Epithelial cell of proximal tubule (primary cell): ENCODE results near the gene YES1. TPM values are rescaled to one million over a fixed set of nuclear protein-coding genes. Genes with fewer than 3 reads are reported as not detected.
"Not testable (repeated sequence)": the region's sequence is repeated elsewhere in the genome, so short reads cannot be mapped to it uniquely, and the experiment has no call there.

Experiments
- DNase-seq: peaks from one replicate; pipeline ENCODE4 v3.0.0-alpha.2; 2011; ENCODE audit warnings: low read depth
- H3K4me3 ChIP-seq: 2 replicates; pipeline ENCODE4 v1.5.1; 2011; ENCODE audit warnings: low read depth, mild to moderate bottlenecking, low read length
- CTCF ChIP-seq: conservative IDR thresholded peaks from 2 replicates; pipeline ENCODE4 v1.5.1; 2012; ENCODE audit warnings: low read depth, mild to moderate bottlenecking, low read length
- total RNA-seq: library from RNA; depleted of rRNA; stranded (reverse); fragments of >200 nt; gene quantifications from 2 replicates; pipeline ENCODE4 v1.2.3, GENCODE V29; 2015

Gene YES1
- total RNA-seq, 1 donor from 2014 or later = 109 TPM

- no peak overlapping the region for H3K4me3 ChIP-seq
- TF ChIP-seq CTCF = no peak
- DNase-seq = no peak
These were observed 3.5 kb downstream of the YES1 start for GRCh38 chr18:808502-808901.

DNA sequence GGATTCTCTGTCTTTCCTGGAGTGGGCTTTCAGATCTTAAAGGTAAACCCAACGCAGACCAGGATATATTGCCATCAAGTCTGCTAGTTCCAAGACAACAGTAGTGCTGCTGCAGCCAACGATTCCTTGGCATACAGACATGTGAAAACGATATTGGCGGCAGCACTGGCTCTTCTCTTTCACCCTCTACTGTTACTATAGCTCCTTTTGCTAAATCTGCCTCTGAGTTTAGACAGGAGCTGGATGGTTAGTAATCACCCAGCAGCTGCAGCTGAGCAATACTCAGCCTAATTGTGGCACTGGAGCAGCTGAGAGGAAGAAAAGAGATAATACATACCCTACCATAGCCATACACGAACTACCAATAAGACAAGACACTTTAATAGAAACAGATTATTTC, 4.0 kb downstream of the YES1 start:
- no peak for DNase-seq
- H3K4me3 ChIP-seq = no peak overlapping the region
- no peak for TF ChIP-seq CTCF

GRCh38 chr18:805755-806110, 6.3 kb downstream of the YES1 start:
- peak overlapping the region; percentile 31 for H3K4me3 ChIP-seq
- no peak for TF ChIP-seq CTCF
- DNase-seq = no peak

GRCh38 chr18:805008-805754, 6.9 kb downstream of the YES1 start:
- no peak for DNase-seq
- peak overlapping the region; percentile 31 for H3K4me3 ChIP-seq
- TF ChIP-seq CTCF = no peak

DNA sequence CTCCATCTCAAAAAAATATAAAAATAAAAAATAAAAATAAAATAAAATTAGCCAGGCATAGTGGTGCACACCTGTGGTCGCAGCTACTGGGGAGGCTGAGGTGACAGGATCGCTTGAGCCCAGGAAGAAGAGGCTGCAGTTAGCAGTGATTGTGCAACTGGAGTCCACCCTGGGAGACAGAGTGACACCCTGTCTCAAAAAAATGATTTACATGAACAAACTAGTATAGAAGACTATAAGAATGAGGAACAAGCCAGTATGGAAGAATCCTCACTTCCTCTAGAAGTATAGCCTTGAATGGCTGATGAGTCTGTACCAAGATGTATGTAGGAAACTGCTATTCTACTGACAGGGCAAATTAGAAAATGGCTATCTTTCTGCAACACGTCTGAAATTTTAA, 10.9 kb downstream of the YES1 start:
- TF ChIP-seq CTCF = no peak
- H3K4me3 ChIP-seq = no peak overlapping the region
- no peak for DNase-seq

- DNase-seq = no peak
- H3K4me3 ChIP-seq = no peak overlapping the region
- TF ChIP-seq CTCF = no peak
These were observed 12.1 kb downstream of the YES1 start for GRCh38 chr18:799943-800342.

DNA sequence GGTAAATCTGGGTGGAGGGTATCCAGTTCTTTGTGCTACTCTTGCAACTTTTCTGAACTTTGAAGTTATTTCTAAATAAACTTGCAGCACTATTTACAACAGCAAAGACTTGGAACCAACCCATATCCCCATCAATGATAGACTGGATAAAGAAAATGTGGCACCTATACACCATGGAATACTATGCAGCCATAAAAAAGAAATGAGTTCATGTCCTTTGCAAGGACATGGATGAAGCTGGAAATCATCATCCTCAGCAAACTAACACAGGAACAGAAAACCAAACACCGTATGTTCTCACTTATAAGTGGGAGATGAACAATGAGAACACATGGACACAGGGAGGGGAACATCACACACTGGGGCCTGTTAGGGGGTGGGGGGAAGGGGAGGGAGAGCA, 16.7 kb downstream of the YES1 start:
- not testable (repeated sequence) for DNase-seq, H3K4me3 ChIP-seq
